IMR-90 (cell line): ENCODE data around the gene TBPL1.

Experiments
- BHLHE40 ChIP-seq: fragments of 150-350 bp; IDR thresholded peaks from 2 replicates; pipeline ENCODE4 v1.6.1; 2016; ENCODE audit warnings: mild to moderate bottlenecking, low read depth, low read length
- ELK1 ChIP-seq: fragments of 150-350 bp; IDR thresholded peaks from 2 replicates; pipeline ENCODE4 v1.6.1; 2016; ENCODE audit warnings: low read depth, mild to moderate bottlenecking, low read length, moderate library complexity, borderline replicate concordance
- POLR2A ChIP-seq: IDR thresholded peaks from 2 replicates; pipeline ENCODE4 v1.6.1; 2012; ENCODE audit warnings: mild to moderate bottlenecking, low read depth, low read length
- RAD21 ChIP-seq: IDR thresholded peaks from 2 replicates; pipeline ENCODE4 v1.6.1; 2012; ENCODE audit warnings: low read length, improper control_type of control experiment
- RFX5 ChIP-seq: IDR thresholded peaks from 2 replicates; pipeline ENCODE4 v1.8.0; 2012; ENCODE audit warnings: low read depth, mild to moderate bottlenecking, low read length, moderate library complexity
- USF2 ChIP-seq: fragments of 150-350 bp; IDR thresholded peaks from 2 replicates; pipeline ENCODE4 v1.6.1; 2017; ENCODE audit warnings: mild to moderate bottlenecking, antibody characterized with exemption, low read length, low read depth
- TF ChIP-seq, protein P1 (sequence below): conservative IDR thresholded peaks from 2 replicates; pipeline ENCODE4 v1.5.1; 2012; ENCODE audit warnings: mild to moderate bottlenecking, low read depth, low read length, improper control_type of control experiment

- TF ChIP-seq, protein P1, sequence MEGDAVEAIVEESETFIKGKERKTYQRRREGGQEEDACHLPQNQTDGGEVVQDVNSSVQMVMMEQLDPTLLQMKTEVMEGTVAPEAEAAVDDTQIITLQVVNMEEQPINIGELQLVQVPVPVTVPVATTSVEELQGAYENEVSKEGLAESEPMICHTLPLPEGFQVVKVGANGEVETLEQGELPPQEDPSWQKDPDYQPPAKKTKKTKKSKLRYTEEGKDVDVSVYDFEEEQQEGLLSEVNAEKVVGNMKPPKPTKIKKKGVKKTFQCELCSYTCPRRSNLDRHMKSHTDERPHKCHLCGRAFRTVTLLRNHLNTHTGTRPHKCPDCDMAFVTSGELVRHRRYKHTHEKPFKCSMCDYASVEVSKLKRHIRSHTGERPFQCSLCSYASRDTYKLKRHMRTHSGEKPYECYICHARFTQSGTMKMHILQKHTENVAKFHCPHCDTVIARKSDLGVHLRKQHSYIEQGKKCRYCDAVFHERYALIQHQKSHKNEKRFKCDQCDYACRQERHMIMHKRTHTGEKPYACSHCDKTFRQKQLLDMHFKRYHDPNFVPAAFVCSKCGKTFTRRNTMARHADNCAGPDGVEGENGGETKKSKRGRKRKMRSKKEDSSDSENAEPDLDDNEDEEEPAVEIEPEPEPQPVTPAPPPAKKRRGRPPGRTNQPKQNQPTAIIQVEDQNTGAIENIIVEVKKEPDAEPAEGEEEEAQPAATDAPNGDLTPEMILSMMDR, result peak; percentile 44
- TF ChIP-seq BHLHE40, result no peak
- TF ChIP-seq RAD21, result peak; percentile 19; the same call in 1 of the 2 replicates
- peak; percentile 69 for TF ChIP-seq POLR2A
- no peak for TF ChIP-seq ELK1
- no peak for TF ChIP-seq USF2
- no peak for TF ChIP-seq RFX5
These were observed 876 bp upstream of the TBPL1 start for GRCh38 chr6:133951881-133952814.
